HepG2 (cell line): Measurements from ENCODE around the gene GRM6. TPM values are rescaled to one million over a fixed set of nuclear protein-coding genes. Genes with fewer than 3 reads are reported as not detected.

Source experiments
- ATAC-seq: fragments of 200-7000 bp; cut with Tn5 transposase; 3 replicates; pipeline ENCODE4 v1.9.1; 2020; ENCODE audit warnings: mild to moderate bottlenecking, moderate library complexity
- BruUV-seq: library from RNA; stranded (reverse); fragments of 400-500 nt; replicated peaks from 2 replicates; lab custom pipeline; 2021; lab: Mats Ljungman, UMichigan
- CTCF ChIA-PET: fragments of 300-600 bp; formaldehyde crosslinking; extraction: SDS; loops from one replicate; lab custom pipeline; 2021; ENCODE audit warnings: low total read pairs, inconsistent platforms, low intra/inter-chr PET ratio; lab: Yijun Ruan, JAX
- POLR2A ChIA-PET: fragments of 350-600 bp; sonication (Branson Sonifier 250); formaldehyde crosslinking; loops from one replicate; lab custom pipeline; 2020; ENCODE audit warnings: antibody characterized with exemption, inconsistent platforms; lab: Yijun Ruan, JAX
- DNase-seq: peaks from one replicate; pipeline ENCODE4 v3.0.0-alpha.2; 2015; ENCODE audit warnings: low spot score
- FAIRE-seq: peaks from 3 replicates; lab custom pipeline; 2011; peaks lifted over from hg19 to GRCh38; lab: Jason Lieb, UNC
- H2AFZ ChIP-seq: one replicate; pipeline ENCODE4 v1.6.1; 2011; ENCODE audit warnings: low read length, inconsistent platforms
- H3K27ac ChIP-seq: fragments of 300-600 bp; 3 replicates; pipeline ENCODE4 v1.8.0; 2011; ENCODE audit warnings: mixed run types, mild to moderate bottlenecking, mixed read lengths, low read length, inconsistent platforms; ENCODE audit not compliant: insufficient read depth; ENCODE audit errors: extremely low read length
- H3K27me3 ChIP-seq, 2 experiments: fragments of 200-600 bp in 1 of 2; 2 replicates in 1 of 2; 3 replicates in 1 of 2; pipeline versions ENCODE4 v1.6.0 to v1.8.0; 2011; ENCODE audit warnings: low read length in 2 of 2, mild to moderate bottlenecking in 2 of 2, moderate library complexity in 2 of 2, inconsistent platforms in 1 of 2; ENCODE audit not compliant: insufficient read depth in 2 of 2, control insufficient read depth in 1 of 2
- H3K36me3 ChIP-seq, 2 experiments: fragments of 200-600 bp in 1 of 2; replicated peaks in 1 of 2; 2 replicates in 1 of 2; 3 replicates in 1 of 2; pipeline versions ENCODE4 v1.5.1 to v1.8.0; 2011; ENCODE audit warnings: low read length in 2 of 2, inconsistent platforms in 1 of 2; ENCODE audit not compliant: insufficient read depth in 2 of 2, control insufficient read depth in 1 of 2
- H3K4me1 ChIP-seq: 2 replicates; pipeline ENCODE4 v1.5.1; 2012; ENCODE audit warnings: low read length, inconsistent platforms; ENCODE audit not compliant: insufficient read depth
- H3K4me2 ChIP-seq: 2 replicates; pipeline ENCODE4 v1.6.0; 2011; ENCODE audit warnings: low read depth, low read length, inconsistent platforms
- H3K4me3 ChIP-seq, 3 experiments: fragments of 200-600 bp in 1 of 3; sonication (generic), shearing (Covaris generic) in 1 of 3; replicated peaks in 1 of 3; 2 replicates each; pipeline ENCODE4 v1.5.1; 2011 to 2016; ENCODE audit warnings: low read length in 3 of 3, inconsistent platforms in 2 of 3, low read depth in 2 of 3, mild to moderate bottlenecking in 2 of 3, control low read depth in 1 of 3, mixed read lengths in 1 of 3; ENCODE audit not compliant: insufficient read depth in 1 of 3
- H3K79me2 ChIP-seq: one replicate; pipeline ENCODE4 v1.6.1; 2011; ENCODE audit warnings: low read length, inconsistent platforms; ENCODE audit not compliant: insufficient read depth
- H3K9ac ChIP-seq: 2 replicates; pipeline ENCODE4 v1.6.0; 2011; ENCODE audit warnings: mild to moderate bottlenecking, low read depth, low read length, inconsistent platforms; ENCODE audit not compliant: insufficient read depth
- H3K9me3 ChIP-seq: 2 replicates; pipeline ENCODE4 v1.5.1; 2012; ENCODE audit warnings: mild to moderate bottlenecking, low read length
- H4K20me1 ChIP-seq: 2 replicates; pipeline ENCODE4 v1.6.0; 2011; ENCODE audit warnings: inconsistent platforms, mild to moderate bottlenecking, low read length, moderate library complexity; ENCODE audit not compliant: insufficient read depth
- CREB1 ChIP-seq, 2 experiments: fragments of 450-650 bp in 1 of 2; IDR thresholded peaks; 2 replicates each; pipeline ENCODE4 v1.6.1; 2016 to 2017; ENCODE audit warnings: control low read depth in 1 of 2, mild to moderate bottlenecking in 1 of 2, missing compliant biosample characterization in 1 of 2, missing genetic modification characterization in 1 of 2
- FOSL2 ChIP-seq: sonication (generic); formaldehyde crosslinking; IDR thresholded peaks from 2 replicates; pipeline ENCODE4 v1.4.0; 2020; ENCODE audit warnings: missing genetic modification reagents
- MEIS1 ChIP-seq: sonication (generic); formaldehyde crosslinking; IDR thresholded peaks from 2 replicates; pipeline ENCODE4 v1.9.0; 2021; ENCODE audit warnings: mild to moderate bottlenecking, missing genetic modification reagents, moderate library complexity, borderline replicate concordance
- NPAS2 ChIP-seq: sonication (generic); formaldehyde crosslinking; IDR thresholded peaks from 2 replicates; pipeline ENCODE4 v1.8.0; 2022; ENCODE audit warnings: mild to moderate bottlenecking, missing genetic modification reagents, borderline replicate concordance
- SYNCRIP ChIP-seq: fragments of 200-400 bp; formaldehyde crosslinking; IDR thresholded peaks from 2 replicates; pipeline ENCODE4 v1.6.1; 2018; ENCODE audit warnings: mild to moderate bottlenecking, low read depth, low read length; ENCODE audit not compliant: insufficient read depth
- TBX2 ChIP-seq: sonication (generic); formaldehyde crosslinking; IDR thresholded peaks from 2 replicates; pipeline ENCODE4 v1.5.0; 2020; ENCODE audit warnings: missing genetic modification reagents, mild to moderate bottlenecking, borderline replicate concordance
- THAP11 ChIP-seq: IDR thresholded peaks from 2 replicates; pipeline ENCODE4 v1.6.1; 2016; ENCODE audit warnings: missing biosample characterization, missing genetic modification reagents
- TSC22D2 ChIP-seq: sonication (generic); formaldehyde crosslinking; IDR thresholded peaks from 2 replicates; pipeline ENCODE4 v1.5.1; 2020; ENCODE audit warnings: missing genetic modification reagents, mild to moderate bottlenecking, borderline replicate concordance
- ZFX ChIP-seq: sonication (generic); formaldehyde crosslinking; IDR thresholded peaks from 2 replicates; pipeline ENCODE4 v1.4.0; 2020; ENCODE audit warnings: mild to moderate bottlenecking, low read depth, missing genetic modification reagents, moderate library complexity
- ZMYM4 ChIP-seq: sonication (generic); formaldehyde crosslinking; IDR thresholded peaks from 2 replicates; pipeline ENCODE4 v1.8.1; 2023; ENCODE audit warnings: mild to moderate bottlenecking, missing genetic modification reagents
- ZNF225 ChIP-seq: sonication (generic); formaldehyde crosslinking; IDR thresholded peaks from 2 replicates; pipeline ENCODE4 v1.4.0; 2020; ENCODE audit warnings: mild to moderate bottlenecking, missing genetic modification reagents
- ZNF251 ChIP-seq: sonication (generic); formaldehyde crosslinking; IDR thresholded peaks from 2 replicates; pipeline ENCODE4 v1.9.0; 2021; ENCODE audit warnings: mild to moderate bottlenecking, missing genetic modification reagents
- ZNF775 ChIP-seq: sonication (generic); formaldehyde crosslinking; IDR thresholded peaks from 2 replicates; pipeline ENCODE4 v1.4.0; 2020; ENCODE audit warnings: missing genetic modification reagents, mild to moderate bottlenecking, moderate library complexity, borderline replicate concordance
- ZSCAN20 ChIP-seq: sonication (generic); formaldehyde crosslinking; IDR thresholded peaks from 2 replicates; pipeline ENCODE4 v1.4.0; 2020; ENCODE audit warnings: missing genetic modification reagents, mild to moderate bottlenecking, borderline replicate concordance
- ZSCAN31 ChIP-seq: sonication (generic); formaldehyde crosslinking; IDR thresholded peaks from 2 replicates; pipeline ENCODE4 v1.5.0; 2020; ENCODE audit warnings: low read depth, mild to moderate bottlenecking, missing genetic modification reagents
- WGBS: methylation state at CpG from one replicate; pipeline ENCODE4 v1.1.6; 2017; ENCODE audit warnings: low lambda C conversion rate; 5-methylcytosine and 5-hydroxymethylcytosine counted together
- in situ Hi-C: cut with HindIII; loops from 2 replicates; pipeline ENCODE4 v1.10.0; 2017; ENCODE audit warnings: low pct_unique_long_range_greater_than_20kb; ENCODE audit not compliant: extremely low pct_ligation_motif_present
- intact Hi-C: fragments of 100-400 bp; cut with micrococcal nuclease; formaldehyde crosslinking; loops from one replicate; pipeline ENCODE4 v1.10.0; 2022; ENCODE audit not compliant: unreplicated experiment
- polyA plus RNA-seq, 8 experiments: library from polyadenylated mRNA; depleted of rRNA in 3 of 8; stranded (reverse) in 7 of 8; unstranded in 1 of 8; fragments of >200 nt; fragmentation: Illumina TruSeq in 4 of 8; extraction: Trizol in 4 of 8; gene quantifications; 2 replicates each; pipeline versions ENCODE4 v1.2.1 to v1.2.3, GENCODE V29; 2011 to 2016; ENCODE audit warnings: low read depth in 4 of 8, missing spikeins in 1 of 8, mixed read lengths in 1 of 8; ENCODE audit not compliant: insufficient read depth in 1 of 8
- total RNA-seq, 5 experiments: library from RNA; depleted of rRNA; stranded (reverse); fragments of >200 nt; fragmentation: Illumina TruSeq; extraction: Trizol; gene quantifications; 2 replicates each; pipeline ENCODE4 v1.2.3, GENCODE V29; 2016; ENCODE audit warnings: low read depth in 1 of 5
- TF ChIP-seq, protein P1 (sequence below): sonication (generic); formaldehyde crosslinking; IDR thresholded peaks from 2 replicates; pipeline ENCODE4 v1.4.0; 2020; ENCODE audit warnings: missing genetic modification reagents, mild to moderate bottlenecking, borderline replicate concordance
- TF ChIP-seq, protein P2 (sequence below): sonication (generic); formaldehyde crosslinking; IDR thresholded peaks from 2 replicates; pipeline ENCODE4 v1.4.0; 2020; ENCODE audit warnings: missing genetic modification reagents
- TF ChIP-seq, protein P3 (sequence below): sonication (generic); formaldehyde crosslinking; IDR thresholded peaks from 2 replicates; pipeline ENCODE4 v1.5.1; 2020; ENCODE audit warnings: missing genetic modification reagents, mild to moderate bottlenecking, borderline replicate concordance

GRM6 gene
- total and polyA plus RNA-seq, 2 of the 13 experiments (the other 11 are each of a cell fraction or from before 2014, with no cell fraction given) = not detected

DNA sequence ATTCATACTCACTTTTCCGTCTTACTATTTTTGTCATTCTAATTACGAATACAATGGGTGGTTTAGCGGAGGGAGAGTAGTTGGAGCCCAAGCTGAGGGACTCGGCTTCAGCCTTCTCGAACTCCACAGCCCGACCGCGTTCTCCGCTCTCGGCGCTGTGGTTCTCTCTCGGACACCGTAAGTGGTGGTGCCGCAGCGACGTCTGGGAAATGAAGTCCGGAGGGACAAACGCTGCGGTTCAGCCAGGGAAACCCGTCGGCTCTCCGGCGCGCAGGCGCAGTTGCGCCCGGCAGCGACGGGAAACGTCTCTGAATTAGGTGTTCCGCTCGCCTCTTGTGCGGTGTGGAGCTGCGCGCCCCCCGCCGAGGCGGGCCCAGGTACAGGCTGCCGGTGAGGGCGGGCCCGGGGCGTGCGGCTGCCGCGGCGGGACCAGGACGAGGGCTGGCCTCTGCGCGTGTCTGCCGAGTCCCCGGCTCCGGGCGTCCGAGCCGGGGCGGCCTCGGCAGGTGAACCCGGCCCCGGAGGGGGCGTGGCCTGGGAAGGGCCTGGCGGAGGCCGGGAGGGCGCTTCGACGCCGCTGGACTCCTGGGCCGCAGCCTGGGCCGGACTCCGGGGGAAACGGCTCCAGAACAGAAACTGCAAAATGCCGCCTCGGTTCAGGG is 28.5 kb upstream of the GRM6 start, which contains the start of gene ZNF879:
ZNF879 (plus strand) TSS at position 277 of the 662 bp plus-strand sequence. CDS start 1,201 bp downstream, outside the sequence.
- Histone ChIP-seq H3K79me2 (no peaks in the 10 kb centered on the region), H3K4me2 (peak within 1 kb of the TSS; percentile 69), H3K36me3 (0 out of 5 replicates have a peak, but pooled peaks cover 0 to under 1% of the 10 kb centered on the region in 2 experiments), H3K27ac (peak within 1 kb of the TSS; percentile 68), H3K4me3 (peak within 1 kb of the TSS; percentile 49 to 72 (median 61); a peak in 5 of 6 replicates), H3K4me1 (peaks cover 10% of the 10 kb centered on the region), H3K9ac (peak within 1 kb of the TSS; percentile 71), H3K9me3 (peaks cover 30% of the 10 kb centered on the region; the same call in 1 of the 2 replicates), H2AFZ (no peak within 1 kb of the TSS), H4K20me1 (no peaks in the 10 kb centered on the region), H3K27me3 (no peaks in the 10 kb centered on the region; a peak in 1 of 5 replicates)
- BruUV-seq = no TSS peak
- CTCF ChIA-PET = no interaction called here
- 34% methylated on average over 13 of the region's 72 CpGs for WGBS
- peak; percentile 97 for ATAC-seq
- intact Hi-C loops (no loop called here), in situ Hi-C loops (no loop called here)
- POLR2A ChIA-PET = no interaction called here
- DNase-seq = peak; percentile 80
- peak; percentile 30 for FAIRE-seq
- TF ChIP-seq ZMYM4 (peak; percentile 21; the same call in 1 of the 2 replicates), ZFX (peak; percentile 86), TBX2 (no peak), NPAS2 (CRISPR knock-in tag) (no peak), ZNF775 (no peak), ZNF251 (no peak), ZSCAN20 (CRISPR knock-in tag) (0 out of 2 replicates have a peak, but pooled peaks have one; percentile 53), ZSCAN31 (CRISPR knock-in tag) (peak; percentile 4; the same call in 1 of the 2 replicates), FOSL2 (CRISPR knock-in tag) (peak; percentile 44), TSC22D2 (CRISPR knock-in tag) (no peak), THAP11 (peak; percentile 99), ZNF225 (no peak), SYNCRIP (no peak), MEIS1 (CRISPR knock-in tag) (no peak), CREB1 (IDR thresholded peaks at IDR 0.05) (no peak), CREB1 (CRISPR knock-in tag; IDR thresholded peaks at IDR 0.05) (no peak)
- TF ChIP-seq, protein P1, sequence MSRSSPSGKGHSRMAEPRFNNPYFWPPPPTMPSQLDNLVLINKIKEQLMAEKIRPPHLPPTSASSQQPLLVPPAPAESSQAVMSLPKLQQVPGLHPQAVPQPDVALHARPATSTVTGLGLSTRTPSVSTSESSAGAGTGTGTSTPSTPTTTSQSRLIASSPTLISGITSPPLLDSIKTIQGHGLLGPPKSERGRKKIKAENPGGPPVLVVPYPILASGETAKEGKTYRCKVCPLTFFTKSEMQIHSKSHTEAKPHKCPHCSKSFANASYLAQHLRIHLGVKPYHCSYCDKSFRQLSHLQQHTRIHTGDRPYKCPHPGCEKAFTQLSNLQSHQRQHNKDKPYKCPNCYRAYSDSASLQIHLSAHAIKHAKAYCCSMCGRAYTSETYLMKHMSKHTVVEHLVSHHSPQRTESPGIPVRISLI (CRISPR knock-in tag) = no peak
- TF ChIP-seq, protein P2, sequence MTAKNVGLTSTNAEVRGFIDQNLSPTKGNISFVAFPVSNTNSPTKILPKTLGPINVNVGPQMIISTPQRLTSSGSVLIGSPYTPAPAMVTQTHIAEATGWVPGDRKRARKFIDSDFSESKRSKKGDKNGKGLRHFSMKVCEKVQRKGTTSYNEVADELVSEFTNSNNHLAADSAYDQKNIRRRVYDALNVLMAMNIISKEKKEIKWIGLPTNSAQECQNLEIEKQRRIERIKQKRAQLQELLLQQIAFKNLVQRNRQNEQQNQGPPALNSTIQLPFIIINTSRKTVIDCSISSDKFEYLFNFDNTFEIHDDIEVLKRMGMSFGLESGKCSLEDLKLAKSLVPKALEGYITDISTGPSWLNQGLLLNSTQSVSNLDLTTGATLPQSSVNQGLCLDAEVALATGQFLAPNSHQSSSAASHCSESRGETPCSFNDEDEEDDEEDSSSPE (CRISPR knock-in tag) = peak; percentile 13; the same call in 1 of the 2 replicates
- TF ChIP-seq, protein P3, sequence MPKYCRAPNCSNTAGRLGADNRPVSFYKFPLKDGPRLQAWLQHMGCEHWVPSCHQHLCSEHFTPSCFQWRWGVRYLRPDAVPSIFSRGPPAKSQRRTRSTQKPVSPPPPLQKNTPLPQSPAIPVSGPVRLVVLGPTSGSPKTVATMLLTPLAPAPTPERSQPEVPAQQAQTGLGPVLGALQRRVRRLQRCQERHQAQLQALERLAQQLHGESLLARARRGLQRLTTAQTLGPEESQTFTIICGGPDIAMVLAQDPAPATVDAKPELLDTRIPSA = no peak
